HepG2 (cell line): Measurements from ENCODE around the gene MLXIPL. TPM values are rescaled to one million over a fixed set of nuclear protein-coding genes. Genes with fewer than 3 reads are reported as not detected.

Source experiments
- AGO1 ChIP-seq: fragments of 200-400 bp; formaldehyde crosslinking; IDR thresholded peaks from 2 replicates; pipeline ENCODE4 v1.6.1; 2017; ENCODE audit warnings: mild to moderate bottlenecking, low read depth, low read length, moderate library complexity; ENCODE audit not compliant: poor library complexity, severe bottlenecking
- CAMTA2 ChIP-seq: sonication (generic); formaldehyde crosslinking; IDR thresholded peaks from 2 replicates; pipeline ENCODE4 v1.4.0; 2020; ENCODE audit warnings: mild to moderate bottlenecking, missing genetic modification reagents, borderline replicate concordance
- DMTF1 ChIP-seq: sonication (generic); formaldehyde crosslinking; IDR thresholded peaks from 2 replicates; pipeline ENCODE4 v1.4.0; 2020; ENCODE audit warnings: mild to moderate bottlenecking, missing genetic modification reagents
- ETV5 ChIP-seq: IDR thresholded peaks from 2 replicates; pipeline ENCODE4 v1.6.1; 2018; ENCODE audit warnings: missing biosample characterization, missing genetic modification reagents, inconsistent platforms, borderline replicate concordance
- GLI4 ChIP-seq: sonication (generic); formaldehyde crosslinking; IDR thresholded peaks from 2 replicates; pipeline ENCODE4 v1.5.1; 2020; ENCODE audit warnings: missing genetic modification reagents, mild to moderate bottlenecking, moderate library complexity, borderline replicate concordance
- HOXA7 ChIP-seq: sonication (generic); formaldehyde crosslinking; IDR thresholded peaks from 2 replicates; pipeline ENCODE4 v1.8.1; 2022; ENCODE audit warnings: mild to moderate bottlenecking, missing genetic modification reagents, moderate library complexity
- MED8 ChIP-seq: sonication (generic); formaldehyde crosslinking; IDR thresholded peaks from 2 replicates; pipeline ENCODE4 v1.8.1; 2023; ENCODE audit warnings: mild to moderate bottlenecking, missing genetic modification reagents; ENCODE audit not compliant: insufficient replicate concordance
- MXD4 ChIP-seq: IDR thresholded peaks from 2 replicates; pipeline ENCODE4 v1.6.1; 2016; ENCODE audit warnings: mild to moderate bottlenecking, missing biosample characterization, missing genetic modification reagents
- NFYC ChIP-seq: IDR thresholded peaks from 2 replicates; pipeline ENCODE4 v1.6.1; 2016; ENCODE audit warnings: missing genetic modification reagents, missing compliant biosample characterization
- SATB2 ChIP-seq: sonication (generic); formaldehyde crosslinking; IDR thresholded peaks from 2 replicates; pipeline ENCODE4 v1.5.0; 2020; ENCODE audit warnings: missing genetic modification reagents
- SNAPC2 ChIP-seq: sonication (generic); formaldehyde crosslinking; IDR thresholded peaks from 2 replicates; pipeline ENCODE4 v1.8.1; 2022; ENCODE audit warnings: mild to moderate bottlenecking, missing genetic modification reagents
- SOX5 ChIP-seq: IDR thresholded peaks from 2 replicates; pipeline ENCODE4 v1.6.1; 2016; ENCODE audit warnings: borderline replicate concordance
- ZFP82 ChIP-seq: sonication (generic); formaldehyde crosslinking; IDR thresholded peaks from 2 replicates; pipeline ENCODE4 v1.5.1; 2020; ENCODE audit warnings: mild to moderate bottlenecking, missing genetic modification reagents, borderline replicate concordance
- ZNF17 ChIP-seq: sonication (generic); formaldehyde crosslinking; IDR thresholded peaks from 2 replicates; pipeline ENCODE4 v1.5.0; 2020; ENCODE audit warnings: mild to moderate bottlenecking, missing genetic modification reagents
- ZNF407 ChIP-seq: sonication (generic); formaldehyde crosslinking; IDR thresholded peaks from one replicate; pipeline ENCODE4 v1.5.1; 2020; ENCODE audit warnings: mild to moderate bottlenecking, missing genetic modification reagents; ENCODE audit errors: not compliant biosample characterization
- ZNF510 ChIP-seq: sonication (generic); formaldehyde crosslinking; IDR thresholded peaks from 2 replicates; pipeline ENCODE4 v1.4.0; 2020; ENCODE audit warnings: low read depth, mild to moderate bottlenecking, missing genetic modification reagents
- ZNF740 ChIP-seq: sonication (generic); formaldehyde crosslinking; IDR thresholded peaks from 2 replicates; pipeline ENCODE4 v1.4.0; 2020; ENCODE audit warnings: missing genetic modification reagents
- ZSCAN29 ChIP-seq: sonication (generic); formaldehyde crosslinking; conservative IDR thresholded peaks from 2 replicates; pipeline ENCODE4 v1.4.0; 2020; ENCODE audit warnings: mild to moderate bottlenecking, missing genetic modification reagents
- polyA plus RNA-seq, 8 experiments: library from polyadenylated mRNA; depleted of rRNA in 3 of 8; stranded (reverse) in 7 of 8; unstranded in 1 of 8; fragments of >200 nt; fragmentation: Illumina TruSeq in 4 of 8; extraction: Trizol in 4 of 8; gene quantifications; 2 replicates each; pipeline versions ENCODE4 v1.2.1 to v1.2.3, GENCODE V29; 2011 to 2016; ENCODE audit warnings: low read depth in 4 of 8, missing spikeins in 1 of 8, mixed read lengths in 1 of 8; ENCODE audit not compliant: insufficient read depth in 1 of 8
- total RNA-seq, 5 experiments: library from RNA; depleted of rRNA; stranded (reverse); fragments of >200 nt; fragmentation: Illumina TruSeq; extraction: Trizol; gene quantifications; 2 replicates each; pipeline ENCODE4 v1.2.3, GENCODE V29; 2016; ENCODE audit warnings: low read depth in 1 of 5

The MLXIPL gene
- total and polyA plus RNA-seq, 2 of the 13 experiments (the other 11 are each of a cell fraction or from before 2014, with no cell fraction given), result 51.6 to 60.1 TPM

- TF ChIP-seq CAMTA2 (CRISPR knock-in tag) (no peak), NFYC (CRISPR knock-in tag) (peak; percentile 42; the same call in 1 of the 2 replicates), SOX5 (peak; percentile 26; the same call in 1 of the 2 replicates), ETV5 (peak; percentile 33; the same call in 1 of the 2 replicates), ZNF407 (CRISPR knock-in tag) (no peak), ZNF17 (CRISPR knock-in tag) (no peak), ZFP82 (CRISPR knock-in tag) (no peak), MXD4 (CRISPR knock-in tag) (peak; percentile 84), SNAPC2 (no peak), SATB2 (CRISPR knock-in tag) (peak; percentile 60; the same call in 1 of the 2 replicates), ZSCAN29 (0 out of 2 replicates have a peak, but pooled peaks have one; percentile 71), MED8 (CRISPR knock-in tag) (peak; percentile 69), HOXA7 (CRISPR knock-in tag) (no peak), ZNF740 (no peak), GLI4 (no peak), ZNF510 (no peak), DMTF1 (CRISPR knock-in tag) (no peak), AGO1 (no peak)
Measured at GRCh38 chr7:73647725-73648592, 23.6 kb upstream of the MLXIPL start (continued).
